ENCODE data around the gene ADGRG3. TPM values are rescaled to one million over a fixed set of nuclear protein-coding genes. Genes with fewer than 3 reads are reported as not detected.

ADGRG3 gene
- total and polyA plus RNA-seq, 12 donors = 0.14 to 2.0 (median 0.45) TPM; not detected in 4

DNA sequence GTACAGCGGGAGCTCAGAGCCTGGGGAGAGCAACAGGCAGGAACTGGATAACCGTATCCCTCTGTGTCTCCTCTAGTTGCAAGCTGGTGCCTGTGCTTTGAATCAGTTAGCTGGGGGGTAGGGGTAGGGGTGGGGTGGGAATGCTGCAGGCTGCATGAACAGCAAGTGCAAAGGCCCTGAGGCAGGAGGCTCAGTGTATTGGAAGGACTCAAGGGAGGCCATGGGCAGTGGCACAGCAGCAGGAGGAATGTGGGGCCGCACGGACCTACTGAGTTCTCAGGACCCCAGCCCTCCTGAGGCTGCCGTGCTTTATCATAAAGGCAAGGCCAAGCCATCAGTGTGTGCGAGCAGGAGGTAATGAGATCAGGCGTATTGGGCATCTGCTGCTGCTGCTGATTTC lies 70.7 kb downstream of the ADGRG3 start:
- intact Hi-C loops (cut with DNase I) = no loop called here
- H3K9me3 ChIP-seq (replicated peaks in 1 of 3) = no peaks in the 10 kb centered on the region
- H3K27me3 ChIP-seq = no peaks in the 10 kb centered on the region
- peaks cover 10 to 20% of the 10 kb centered on the region in 2 donors for H3K4me1 ChIP-seq (replicated peaks in 1 of 2)
- DNase-seq = no peak
- WGBS, 4 donors = 93 to 95% (median 93%) methylated on average over 7 of the region's 7 CpGs
- no peak overlapping the region for H3K4me3 ChIP-seq
- H3K27ac ChIP-seq = no peak overlapping the region
- TF ChIP-seq POLR2A (IDR thresholded peaks at IDR 0.05) = no peak
- TF ChIP-seq, protein P1, sequence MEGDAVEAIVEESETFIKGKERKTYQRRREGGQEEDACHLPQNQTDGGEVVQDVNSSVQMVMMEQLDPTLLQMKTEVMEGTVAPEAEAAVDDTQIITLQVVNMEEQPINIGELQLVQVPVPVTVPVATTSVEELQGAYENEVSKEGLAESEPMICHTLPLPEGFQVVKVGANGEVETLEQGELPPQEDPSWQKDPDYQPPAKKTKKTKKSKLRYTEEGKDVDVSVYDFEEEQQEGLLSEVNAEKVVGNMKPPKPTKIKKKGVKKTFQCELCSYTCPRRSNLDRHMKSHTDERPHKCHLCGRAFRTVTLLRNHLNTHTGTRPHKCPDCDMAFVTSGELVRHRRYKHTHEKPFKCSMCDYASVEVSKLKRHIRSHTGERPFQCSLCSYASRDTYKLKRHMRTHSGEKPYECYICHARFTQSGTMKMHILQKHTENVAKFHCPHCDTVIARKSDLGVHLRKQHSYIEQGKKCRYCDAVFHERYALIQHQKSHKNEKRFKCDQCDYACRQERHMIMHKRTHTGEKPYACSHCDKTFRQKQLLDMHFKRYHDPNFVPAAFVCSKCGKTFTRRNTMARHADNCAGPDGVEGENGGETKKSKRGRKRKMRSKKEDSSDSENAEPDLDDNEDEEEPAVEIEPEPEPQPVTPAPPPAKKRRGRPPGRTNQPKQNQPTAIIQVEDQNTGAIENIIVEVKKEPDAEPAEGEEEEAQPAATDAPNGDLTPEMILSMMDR (IDR thresholded peaks at IDR 0.05) = no peak
- H3K36me3 ChIP-seq (replicated peaks in 1 of 2) = no peaks in the 10 kb centered on the region

Other genes starting within 250 kb of the ADGRG3 start
- gene CIAPIN1, start 220.9 kb upstream of the ADGRG3 start, total RNA-seq = 100 to 1,000 TPM in 2 of 9 donors, 10 to 100 TPM in 7; 33.3 to 155 (median 51.6) TPM
- 10 to 100 TPM; 15.8 to 91.9 (median 25.9) TPM for gene CIAPIN1, start 220.9 kb upstream of the ADGRG3 start, polyA plus RNA-seq
- 100 to 1,000 TPM in 1 of 9 donors, 10 to 100 TPM in 8; 60.9 to 277 (median 85.5) TPM for gene COQ9, start 220.8 kb upstream of the ADGRG3 start, total RNA-seq
- gene COQ9, start 220.8 kb upstream of the ADGRG3 start, polyA plus RNA-seq = 100 to 1,000 TPM; 165 to 203 (median 177) TPM
- gene POLR2C, start 205.6 kb upstream of the ADGRG3 start, total RNA-seq = 100 to 1,000 TPM in 4 of 9 donors, 10 to 100 TPM in 5; 52.8 to 147 (median 99.9) TPM
- gene POLR2C, start 205.6 kb upstream of the ADGRG3 start, polyA plus RNA-seq = 10 to 100 TPM; 28.3 to 73.9 (median 32.4) TPM
- gene DOK4, start 181.8 kb upstream of the ADGRG3 start, total RNA-seq = 10 to 100 TPM in 8 of 9 donors, 1 to 10 TPM in 1; 8.8 to 36.1 (median 18.4) TPM
- 10 to 100 TPM in 2 of 3 donors, 1 to 10 TPM in 1; 4.3 to 31.8 (median 19.0) TPM for gene DOK4, start 181.8 kb upstream of the ADGRG3 start, polyA plus RNA-seq
- gene CCDC102A, start 131.7 kb upstream of the ADGRG3 start, total RNA-seq = 10 to 100 TPM in 4 of 9 donors, 1 to 10 TPM in 5; 2.2 to 23.6 (median 9.3) TPM
- gene CCDC102A, start 131.7 kb upstream of the ADGRG3 start, polyA plus RNA-seq = 1 to 10 TPM; 1.6 to 8.5 (median 3.8) TPM
- under 1 TPM in 6 of 9 donors, not detected in 3; 0.14 to 0.54 (median 0.26) TPM for gene ADGRG5, start 125.7 kb upstream of the ADGRG3 start, total RNA-seq
- gene ADGRG5, start 125.7 kb upstream of the ADGRG3 start, polyA plus RNA-seq = under 1 TPM; 0.22 to 0.48 (median 0.24) TPM
- gene ADGRG1, start 39.7 kb upstream of the ADGRG3 start, total RNA-seq = 10 to 100 TPM in 8 of 9 donors, 1 to 10 TPM in 1; 1.8 to 69.9 (median 43.2) TPM
- gene ADGRG1, start 39.7 kb upstream of the ADGRG3 start, polyA plus RNA-seq = 10 to 100 TPM; 14.7 to 45.0 (median 19.8) TPM
- gene DRC7, start 26.5 kb downstream of the ADGRG3 start, total RNA-seq = under 1 TPM in 1 of 9 donors, not detected in 8; 0.33 TPM
- gene DRC7, start 26.5 kb downstream of the ADGRG3 start, polyA plus RNA-seq = under 1 TPM in 2 of 3 donors, not detected in 1; 0.03 to 0.72 TPM
- gene KATNB1, start 67.5 kb downstream of the ADGRG3 start, total RNA-seq = 10 to 100 TPM; 17.9 to 85.6 (median 22.2) TPM
- 10 to 100 TPM; 12.9 to 19.9 (median 19.1) TPM for gene KATNB1, start 67.5 kb downstream of the ADGRG3 start, polyA plus RNA-seq
- 100 to 1,000 TPM in 1 of 9 donors, 10 to 100 TPM in 8; 17.2 to 100 (median 59.4) TPM for gene KIFC3, start 134.2 kb downstream of the ADGRG3 start, total RNA-seq
- 100 to 1,000 TPM in 1 of 3 donors, 10 to 100 TPM in 2; 15.5 to 130 (median 71.7) TPM for gene KIFC3, start 134.2 kb downstream of the ADGRG3 start, polyA plus RNA-seq

Measured in adrenal gland (tissue), 12 donors.